ENCODE data around the gene ABCC11.
"Not testable (repeated sequence)": the region's sequence is repeated elsewhere in the genome, so short reads cannot be mapped to it uniquely, and the experiment has no call there.

The ABCC11 gene

GRCh38 chr16:48172682-48173081 lies 74.7 kb downstream of the ABCC11 start:
- no peak overlapping the region for H3K4me3 ChIP-seq (ENCODE audit: low read length)
- no peak for DNase-seq (ENCODE audit: low read depth, low spot score)

GRCh38 chr16:48169896-48170295 lies 77.4 kb downstream of the ABCC11 start:
- H3K4me3 ChIP-seq (ENCODE audit: low read length), result no peak overlapping the region
- DNase-seq (ENCODE audit: low read depth, low spot score), result no peak

GRCh38 chr16:48168075-48168474 lies 79.3 kb downstream of the ABCC11 start:
- H3K4me3 ChIP-seq (ENCODE audit: low read length), result no peak overlapping the region
- no peak for DNase-seq (ENCODE audit: low read depth, low spot score)

GRCh38 chr16:48166617-48167016 lies 80.7 kb downstream of the ABCC11 start:
- H3K4me3 ChIP-seq (ENCODE audit: low read length); DNase-seq (ENCODE audit: low read depth, low spot score): not testable (repeated sequence)

- no peak overlapping the region for H3K4me3 ChIP-seq (ENCODE audit: low read length)
- DNase-seq (ENCODE audit: low read depth, low spot score), result peak; percentile 11
Observed at GRCh38 chr16:48165961-48166578, 81.3 kb downstream of the ABCC11 start.

GRCh38 chr16:48164907-48165715 lies 82.2 kb downstream of the ABCC11 start:
- no peak overlapping the region for H3K4me3 ChIP-seq (ENCODE audit: low read length)
- DNase-seq (ENCODE audit: low read depth, low spot score), result peak; percentile 9

- no peak overlapping the region for H3K4me3 ChIP-seq (ENCODE audit: low read length)
- no peak for DNase-seq (ENCODE audit: low read depth, low spot score)
Observed at GRCh38 chr16:48162839-48163410, 84.4 kb downstream of the ABCC11 start.

GRCh38 chr16:48161906-48162305 lies 85.4 kb downstream of the ABCC11 start:
- no peak for DNase-seq (ENCODE audit: low read depth, low spot score)
- no peak overlapping the region for H3K4me3 ChIP-seq (ENCODE audit: low read length)

GRCh38 chr16:48160575-48160974 lies 86.8 kb downstream of the ABCC11 start:
- H3K4me3 ChIP-seq (ENCODE audit: low read length), result no peak overlapping the region
- no peak for DNase-seq (ENCODE audit: low read depth, low spot score)

GRCh38 chr16:48158296-48158695 lies 89.0 kb downstream of the ABCC11 start:
- DNase-seq (ENCODE audit: low read depth, low spot score), result no peak
- no peak overlapping the region for H3K4me3 ChIP-seq (ENCODE audit: low read length)

GRCh38 chr16:48157794-48158193 lies 89.5 kb downstream of the ABCC11 start:
- DNase-seq (ENCODE audit: low read depth, low spot score), result no peak
- H3K4me3 ChIP-seq (ENCODE audit: low read length), result no peak overlapping the region

- no peak for DNase-seq (ENCODE audit: low read depth, low spot score)
- H3K4me3 ChIP-seq (ENCODE audit: low read length), result no peak overlapping the region
Observed at GRCh38 chr16:48157302-48157701, 90.0 kb downstream of the ABCC11 start.

GRCh38 chr16:48156790-48157209 lies 90.5 kb downstream of the ABCC11 start:
- DNase-seq (ENCODE audit: low read depth, low spot score), result peak; percentile 56
- no peak overlapping the region for H3K4me3 ChIP-seq (ENCODE audit: low read length)

GRCh38 chr16:48155926-48156789 lies 91.2 kb downstream of the ABCC11 start, which contains the start of gene ABCC12:
ABCC12 (minus strand) TSS chr16:48155993; CDS start chr16:48146424, 9,569 bp downstream.
- DNase-seq (ENCODE audit: low read depth, low spot score), result no peak
- no peak within 1 kb of the TSS for H3K4me3 ChIP-seq (ENCODE audit: low read length)

GRCh38 chr16:48153774-48154173 lies 93.6 kb downstream of the ABCC11 start:
- H3K4me3 ChIP-seq (ENCODE audit: low read length), result no peak overlapping the region

GRCh38 chr16:48152226-48152625 lies 95.1 kb downstream of the ABCC11 start:
- DNase-seq (ENCODE audit: low read depth, low spot score), result no peak

More at GRCh38 chr16:48153774-48154173, 93.6 kb downstream of the ABCC11 start:
- DNase-seq (ENCODE audit: low read depth, low spot score), result no peak

GRCh38 chr16:48150707-48151106 lies 96.6 kb downstream of the ABCC11 start:
- DNase-seq (ENCODE audit: low read depth, low spot score), result no peak
- no peak overlapping the region for H3K4me3 ChIP-seq (ENCODE audit: low read length)

More at GRCh38 chr16:48152226-48152625, 95.1 kb downstream of the ABCC11 start:
- H3K4me3 ChIP-seq (ENCODE audit: low read length), result no peak overlapping the region

GRCh38 chr16:48146710-48147109 lies 100.6 kb downstream of the ABCC11 start:
- DNase-seq (ENCODE audit: low read depth, low spot score), result no peak
- no peak overlapping the region for H3K4me3 ChIP-seq (ENCODE audit: low read length)

GRCh38 chr16:48146131-48146530 lies 101.2 kb downstream of the ABCC11 start:
- DNase-seq (ENCODE audit: low read depth, low spot score), result no peak
- H3K4me3 ChIP-seq (ENCODE audit: low read length), result no peak overlapping the region
